Fibroblast of lung (primary cell): ENCODE data around the gene LARP4B. TPM values are rescaled to one million over a fixed set of nuclear protein-coding genes. Genes with fewer than 3 reads are reported as not detected.
A peak's percentile ranks its signal among the peaks of the same experiment; 100 is the strongest.

Source experiments
- DNase-seq, 2 donors: peaks; one replicate each; pipeline versions ENCODE4 v3.0.0 to v3.0.0-alpha.2; 2010; ENCODE audit warnings: low read depth in 2 of 2
- H2AFZ ChIP-seq: 2 replicates; pipeline ENCODE4 v1.5.1; 2012; ENCODE audit warnings: low read length, control low read depth, inconsistent platforms
- H3K27ac ChIP-seq: 2 replicates; pipeline ENCODE4 v1.5.1; 2011; ENCODE audit warnings: low read length, control low read depth; ENCODE audit not compliant: insufficient read depth
- H3K27me3 ChIP-seq: 2 replicates; pipeline ENCODE4 v1.5.1; 2011; ENCODE audit warnings: mild to moderate bottlenecking, low read length; ENCODE audit not compliant: control insufficient read depth, insufficient read depth
- H3K36me3 ChIP-seq: 2 replicates; pipeline ENCODE4 v1.5.1; 2011; ENCODE audit warnings: low read length; ENCODE audit not compliant: control insufficient read depth, insufficient read depth
- H3K4me1 ChIP-seq: 2 replicates; pipeline ENCODE4 v1.5.1; 2011; ENCODE audit warnings: low read length; ENCODE audit not compliant: control insufficient read depth, insufficient read depth; ENCODE audit errors: extremely low read depth
- H3K4me2 ChIP-seq: 2 replicates; pipeline ENCODE4 v1.5.1; 2011; ENCODE audit warnings: low read length, control low read depth; ENCODE audit not compliant: insufficient read depth; ENCODE audit errors: extremely low read depth
- H3K4me3 ChIP-seq, 4 experiments: fragments of 200-600 bp in 1 of 4; sonication (generic) in 1 of 4; replicated peaks in 1 of 4; 2 replicates each; pipeline ENCODE4 v1.5.1; 2011 to 2016; ENCODE audit warnings: low read length in 4 of 4, low read depth in 3 of 4, mild to moderate bottlenecking in 3 of 4, control low read depth in 2 of 4, inconsistent platforms in 1 of 4, mixed read lengths in 1 of 4; ENCODE audit not compliant: insufficient read depth in 1 of 4; ENCODE audit errors: control extremely low read depth in 1 of 4
- H3K79me2 ChIP-seq: 2 replicates; pipeline ENCODE4 v1.5.1; 2012; ENCODE audit warnings: mild to moderate bottlenecking, low read length, inconsistent platforms; ENCODE audit not compliant: control insufficient read depth, insufficient read depth
- H3K9ac ChIP-seq: 2 replicates; pipeline ENCODE4 v1.5.1; 2011; ENCODE audit warnings: mild to moderate bottlenecking, low read length, control low read depth; ENCODE audit not compliant: insufficient read depth
- H3K9me3 ChIP-seq: 2 replicates; pipeline ENCODE4 v1.5.1; 2012; ENCODE audit warnings: low read depth, low read length; ENCODE audit not compliant: control insufficient read depth, insufficient read depth
- H4K20me1 ChIP-seq: 2 replicates; pipeline ENCODE4 v1.5.1; 2011; ENCODE audit warnings: low read length; ENCODE audit not compliant: control insufficient read depth, insufficient read depth; ENCODE audit errors: extremely low read depth
- CTCF ChIP-seq, 2 donors: IDR thresholded peaks in 1 of 2; conservative IDR thresholded peaks in 1 of 2; 1 replicate in 1 of 2; 2 replicates in 1 of 2; pipeline ENCODE4 v1.5.1; 2011 to 2012; ENCODE audit warnings: low read length in 2 of 2, control low read depth in 1 of 2, inconsistent platforms in 1 of 2, low read depth in 1 of 2, mild to moderate bottlenecking in 1 of 2
- EZH2 ChIP-seq: IDR thresholded peaks from 2 replicates; pipeline ENCODE4 v1.5.1; 2012; ENCODE audit warnings: low read length, control low read depth, mild to moderate bottlenecking; ENCODE audit errors: missing control alignments
- polyA plus RNA-seq, 2 donors: library from polyadenylated mRNA; depleted of rRNA in 1 of 2; stranded (reverse) in 1 of 2; unstranded in 1 of 2; fragments of >200 nt; gene quantifications; 2 replicates each; pipeline ENCODE4 v1.2.1, GENCODE V29; 2011 to 2012; ENCODE audit warnings: missing spikeins in 1 of 2
- total RNA-seq: library from RNA; depleted of rRNA; stranded (reverse); fragments of >200 nt; gene quantifications from 2 replicates; pipeline ENCODE4 v1.2.1, GENCODE V29; 2014

The LARP4B gene
- total and polyA plus RNA-seq, 2 donors (not counting 1 experiment from before 2014, with no cell fraction given) = 25.4 to 38.6 TPM

GRCh38 chr10:816958-817357 lies 114.5 kb downstream of the LARP4B start:
- H2AFZ ChIP-seq = no peak overlapping the region
- H3K27me3 ChIP-seq = no peaks in the 10 kb centered on the region
- no peaks in the 10 kb centered on the region for H4K20me1 ChIP-seq
- no peak for DNase-seq
- no peak overlapping the region for H3K27ac ChIP-seq
- H3K9me3 ChIP-seq = no peaks in the 10 kb centered on the region
- peaks cover 4% of the 10 kb centered on the region for H3K4me1 ChIP-seq
- peaks cover 29% of the 10 kb centered on the region for H3K36me3 ChIP-seq
- TF ChIP-seq EZH2 = no peak
- no peak for TF ChIP-seq CTCF (conservative IDR thresholded peaks at IDR 0.05 in 1 of 2, IDR thresholded peaks at IDR 0.05 in 1 of 2; ENCODE audit: low read depth in 1 of 2, low read length in 2 of 2)
- no peak overlapping the region for H3K4me3 ChIP-seq
- no peaks in the 10 kb centered on the region for H3K79me2 ChIP-seq
- H3K4me2 ChIP-seq = no peak overlapping the region
- no peak overlapping the region for H3K9ac ChIP-seq

GRCh38 chr10:816091-816477 lies 115.4 kb downstream of the LARP4B start:
- Histone ChIP-seq H3K4me1 (peaks cover 4% of the 10 kb centered on the region), H2AFZ (no peak overlapping the region), H4K20me1 (no peaks in the 10 kb centered on the region), H3K27ac (no peak overlapping the region), H3K36me3 (peaks cover 31% of the 10 kb centered on the region), H3K4me2 (no peak overlapping the region), H3K27me3 (no peaks in the 10 kb centered on the region), H3K79me2 (no peaks in the 10 kb centered on the region), H3K4me3 (no peak overlapping the region), H3K9ac (no peak overlapping the region), H3K9me3 (no peaks in the 10 kb centered on the region)
- no peak for DNase-seq
- no peak for TF ChIP-seq CTCF (conservative IDR thresholded peaks at IDR 0.05 in 1 of 2, IDR thresholded peaks at IDR 0.05 in 1 of 2; ENCODE audit: low read depth in 1 of 2, low read length in 2 of 2)
- TF ChIP-seq EZH2 = no peak

- Histone ChIP-seq H3K27me3 (no peaks in the 10 kb centered on the region), H3K27ac (no peak overlapping the region), H2AFZ (no peak overlapping the region), H3K9me3 (no peaks in the 10 kb centered on the region), H3K4me1 (peaks cover 4% of the 10 kb centered on the region), H3K79me2 (no peaks in the 10 kb centered on the region), H3K36me3 (peaks cover 31% of the 10 kb centered on the region), H4K20me1 (no peaks in the 10 kb centered on the region), H3K4me3 (no peak overlapping the region), H3K9ac (no peak overlapping the region), H3K4me2 (no peak overlapping the region)
- TF ChIP-seq EZH2 (no peak), CTCF (conservative IDR thresholded peaks at IDR 0.05 in 1 of 2, IDR thresholded peaks at IDR 0.05 in 1 of 2; ENCODE audit: low read depth in 1 of 2, low read length in 2 of 2) (peak in 1 of 2 donors; percentile 28)
- DNase-seq = no peak
Observed at GRCh38 chr10:815338-816090, 116.0 kb downstream of the LARP4B start.
